Upper lobe of right lung (tissue), 1 donor: Measurements from ENCODE around the gene SRPK2. TPM values are rescaled to one million over a fixed set of nuclear protein-coding genes. Genes with fewer than 3 reads are reported as not detected.
A peak's percentile ranks its signal among the peaks of the same experiment; 100 is the strongest.

ENCODE experiments used
- ATAC-seq: fragments of 200-7000 bp; cut with Tn5 transposase; one replicate; pipeline ENCODE4 v1.9.1; 2020; ENCODE audit warnings: mild to moderate bottlenecking, moderate library complexity
- DNase-seq: peaks from one replicate; pipeline ENCODE4 v3.0.0-alpha.2; 2020
- H3K27ac ChIP-seq: fragments of 200-600 bp; one replicate; pipeline ENCODE4 v1.8.0; 2022
- H3K27me3 ChIP-seq: fragments of 200-600 bp; one replicate; pipeline ENCODE4 v1.8.0; 2022; ENCODE audit warnings: mild to moderate bottlenecking
- H3K36me3 ChIP-seq: fragments of 200-600 bp; one replicate; pipeline ENCODE4 v1.8.0; 2022
- H3K4me1 ChIP-seq: fragments of 200-600 bp; one replicate; pipeline ENCODE4 v1.8.0; 2022
- H3K4me3 ChIP-seq: fragments of 200-600 bp; one replicate; pipeline ENCODE4 v1.8.0; 2022; ENCODE audit warnings: mild to moderate bottlenecking
- H3K9me3 ChIP-seq: fragments of 200-600 bp; one replicate; pipeline ENCODE4 v1.8.0; 2022
- intact Hi-C: fragments of 100-400 bp; cut with DNase I; formaldehyde crosslinking; loops from one replicate; pipeline ENCODE4 v1.11.0; 2022
- total RNA-seq: library from RNA; stranded (reverse); fragmentation: NEBNext Ultra II Directional; extraction: Animal tissue kit (Norgen Biotek cat#: 25700); gene quantifications from one replicate; pipeline ENCODE4 v1.2.1, GENCODE V29; 2021
- TF ChIP-seq, protein P1 (sequence below): fragments of 200-600 bp; IDR thresholded peaks from one replicate; pipeline ENCODE4 v1.8.0; 2022; ENCODE audit warnings: antibody characterized with exemption
- donor health status: DM: no; HTN: yes; CAD: no; lungs with severe emphysema.

Gene SRPK2
- total RNA-seq, 1 donor from 2014 or later: 48.5 TPM

DNA sequence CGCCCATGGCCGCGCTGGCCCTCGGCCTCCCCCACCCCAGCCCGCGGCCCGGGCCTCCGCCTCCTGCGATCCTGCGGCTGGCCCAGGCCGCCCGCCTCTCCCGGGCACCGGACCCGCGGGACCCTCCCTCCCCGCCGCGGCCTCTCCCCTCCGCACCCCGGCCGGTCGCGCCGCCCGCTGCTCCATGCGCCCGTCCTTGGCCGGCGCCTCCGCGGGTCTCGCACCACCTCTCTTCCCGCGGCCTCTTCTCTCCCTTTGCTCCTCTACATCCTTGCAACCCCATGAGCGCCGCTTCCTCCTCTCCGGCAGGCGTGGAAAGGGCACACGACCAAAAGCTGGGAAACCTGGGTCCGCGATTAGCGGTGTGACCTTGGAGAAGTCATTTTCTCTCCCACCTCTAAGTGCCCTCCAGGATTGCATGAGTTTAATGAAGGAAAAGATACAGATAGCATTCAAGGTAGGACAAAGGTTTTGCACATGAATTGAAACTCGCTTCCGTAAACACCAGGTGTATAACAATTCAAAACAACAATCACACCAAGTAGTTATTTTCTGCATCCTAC is 448 bp upstream of the SRPK2 start:
- TF ChIP-seq, protein P1, sequence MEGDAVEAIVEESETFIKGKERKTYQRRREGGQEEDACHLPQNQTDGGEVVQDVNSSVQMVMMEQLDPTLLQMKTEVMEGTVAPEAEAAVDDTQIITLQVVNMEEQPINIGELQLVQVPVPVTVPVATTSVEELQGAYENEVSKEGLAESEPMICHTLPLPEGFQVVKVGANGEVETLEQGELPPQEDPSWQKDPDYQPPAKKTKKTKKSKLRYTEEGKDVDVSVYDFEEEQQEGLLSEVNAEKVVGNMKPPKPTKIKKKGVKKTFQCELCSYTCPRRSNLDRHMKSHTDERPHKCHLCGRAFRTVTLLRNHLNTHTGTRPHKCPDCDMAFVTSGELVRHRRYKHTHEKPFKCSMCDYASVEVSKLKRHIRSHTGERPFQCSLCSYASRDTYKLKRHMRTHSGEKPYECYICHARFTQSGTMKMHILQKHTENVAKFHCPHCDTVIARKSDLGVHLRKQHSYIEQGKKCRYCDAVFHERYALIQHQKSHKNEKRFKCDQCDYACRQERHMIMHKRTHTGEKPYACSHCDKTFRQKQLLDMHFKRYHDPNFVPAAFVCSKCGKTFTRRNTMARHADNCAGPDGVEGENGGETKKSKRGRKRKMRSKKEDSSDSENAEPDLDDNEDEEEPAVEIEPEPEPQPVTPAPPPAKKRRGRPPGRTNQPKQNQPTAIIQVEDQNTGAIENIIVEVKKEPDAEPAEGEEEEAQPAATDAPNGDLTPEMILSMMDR: no peak
- no peaks in the 10 kb centered on the region for H3K4me1 ChIP-seq
- H3K4me3 ChIP-seq: peak overlapping the region; percentile 55
- H3K27me3 ChIP-seq: no peaks in the 10 kb centered on the region
- no peaks in the 10 kb centered on the region for H3K36me3 ChIP-seq
- intact Hi-C loops: no loop called here
- peak; percentile 71 for ATAC-seq
- H3K9me3 ChIP-seq: no peaks in the 10 kb centered on the region
- H3K27ac ChIP-seq: peak overlapping the region; percentile 42
- DNase-seq: peak; percentile 76

- DNase-seq: peak; percentile 90
These were observed 989 bp downstream of the SRPK2 start for GRCh38 chr7:105387508-105388355.

DNA sequence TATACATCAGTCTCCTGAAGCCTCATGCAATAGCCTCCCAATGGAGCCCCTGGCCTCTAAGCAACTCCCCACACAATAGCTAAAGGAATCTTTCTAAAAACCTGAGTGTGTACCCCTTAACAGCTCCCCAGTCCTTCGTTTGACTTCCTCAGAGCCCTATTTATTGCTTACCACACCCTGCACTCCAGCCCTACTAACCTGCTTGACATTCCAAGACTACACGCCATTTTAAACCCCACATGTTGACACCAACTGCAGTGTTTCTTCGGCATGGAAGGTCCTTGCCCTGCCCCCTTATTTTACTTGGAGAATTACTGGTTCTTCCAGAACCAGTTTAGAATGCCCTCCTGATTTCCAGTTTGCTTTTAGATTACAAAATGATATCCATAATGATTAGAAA is 10.8 kb downstream of the SRPK2 start:
- intact Hi-C loops: no loop called here
- Histone ChIP-seq H3K27ac (no peak overlapping the region), H3K36me3 (no peaks in the 10 kb centered on the region), H3K4me3 (no peak overlapping the region), H3K27me3 (no peaks in the 10 kb centered on the region), H3K9me3 (no peaks in the 10 kb centered on the region), H3K4me1 (no peaks in the 10 kb centered on the region)
- TF ChIP-seq, protein P1: no peak
- DNase-seq: no peak
- ATAC-seq: no peak

More at GRCh38 chr7:105387508-105388355, 989 bp downstream of the SRPK2 start:
- no peaks in the 10 kb centered on the region for H3K4me1 ChIP-seq
- no peaks in the 10 kb centered on the region for H3K9me3 ChIP-seq
- peak; percentile 78 for ATAC-seq
- TF ChIP-seq, protein P1: no peak
- H3K27ac ChIP-seq: peak overlapping the region; percentile 36
- H3K36me3 ChIP-seq: no peaks in the 10 kb centered on the region
- no peaks in the 10 kb centered on the region for H3K27me3 ChIP-seq
- H3K4me3 ChIP-seq: peak overlapping the region; percentile 86
- intact Hi-C loops: no loop called here

- no peak overlapping the region for H3K4me3 ChIP-seq
- H3K27ac ChIP-seq: no peak overlapping the region
- DNase-seq (no peak), ATAC-seq (no peak)
- TF ChIP-seq, protein P1: no peak
- H3K36me3 ChIP-seq: no peaks in the 10 kb centered on the region
- intact Hi-C loops: no loop called here
- H3K9me3 ChIP-seq: no peaks in the 10 kb centered on the region
- no peaks in the 10 kb centered on the region for H3K4me1 ChIP-seq
- no peaks in the 10 kb centered on the region for H3K27me3 ChIP-seq
These were observed 11.7 kb downstream of the SRPK2 start for GRCh38 chr7:105376908-105377533.

- Histone ChIP-seq H3K27me3 (no peaks in the 10 kb centered on the region), H3K27ac (no peak overlapping the region), H3K9me3 (no peaks in the 10 kb centered on the region), H3K36me3 (no peaks in the 10 kb centered on the region), H3K4me1 (no peaks in the 10 kb centered on the region), H3K4me3 (no peak overlapping the region)
- intact Hi-C loops: no loop called here
- ATAC-seq (no peak), DNase-seq (no peak)
- TF ChIP-seq, protein P1: no peak
These were observed 18.8 kb downstream of the SRPK2 start for GRCh38 chr7:105369944-105370343.
